GM19455 (cell line): ENCODE measurements around the gene TSPAN3.

Experiments used
- ATAC-seq: cut with Tn5 transposase; IDR thresholded peaks from one replicate; pipeline ENCODE4 v1.9.1; 2021; ENCODE audit not compliant: unreplicated experiment

TSPAN3 gene

DNA sequence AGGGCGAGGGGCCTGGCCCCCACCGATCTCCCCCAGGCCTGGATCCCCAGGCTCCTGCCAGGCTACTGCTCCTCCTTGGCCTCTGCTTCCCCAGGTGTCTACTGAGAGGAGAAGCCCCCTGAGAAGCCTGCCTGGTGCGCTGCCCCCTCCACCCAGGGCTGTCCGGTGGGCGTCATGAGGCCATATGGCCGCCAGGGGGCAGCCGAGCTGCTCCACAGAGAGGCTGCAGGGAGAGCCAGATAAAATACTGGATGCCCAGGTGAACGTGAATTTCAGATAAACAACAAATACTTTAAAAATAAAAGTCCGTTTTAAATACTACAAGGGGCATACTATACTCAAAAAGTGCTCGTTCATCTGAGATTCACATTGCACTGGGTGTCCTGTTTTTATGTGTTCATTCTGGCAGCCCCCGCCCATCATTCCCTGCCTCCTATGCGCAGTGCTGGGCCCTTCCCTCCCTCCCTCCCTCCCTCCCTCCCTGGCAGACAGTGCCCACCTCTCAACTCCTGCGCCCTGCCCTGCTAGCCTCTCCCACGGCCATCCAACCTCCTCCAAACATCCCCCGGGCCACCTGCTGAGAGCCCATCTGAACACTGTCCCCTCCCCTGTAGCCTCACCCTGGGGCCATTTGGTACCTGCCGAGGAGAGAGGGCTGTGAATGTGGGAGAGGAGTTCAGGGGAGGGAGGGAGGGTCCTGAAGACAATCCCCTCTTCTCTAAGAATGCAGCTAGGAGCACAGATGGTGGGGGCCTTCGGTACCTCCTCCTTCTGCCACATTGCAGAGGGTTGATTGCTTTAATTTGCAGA is 46.4 kb downstream of the TSPAN3 start:
- no peak for ATAC-seq

- ATAC-seq = no peak
Measured at GRCh38 chr15:77023576-77024272, 47.2 kb downstream of the TSPAN3 start.

DNA sequence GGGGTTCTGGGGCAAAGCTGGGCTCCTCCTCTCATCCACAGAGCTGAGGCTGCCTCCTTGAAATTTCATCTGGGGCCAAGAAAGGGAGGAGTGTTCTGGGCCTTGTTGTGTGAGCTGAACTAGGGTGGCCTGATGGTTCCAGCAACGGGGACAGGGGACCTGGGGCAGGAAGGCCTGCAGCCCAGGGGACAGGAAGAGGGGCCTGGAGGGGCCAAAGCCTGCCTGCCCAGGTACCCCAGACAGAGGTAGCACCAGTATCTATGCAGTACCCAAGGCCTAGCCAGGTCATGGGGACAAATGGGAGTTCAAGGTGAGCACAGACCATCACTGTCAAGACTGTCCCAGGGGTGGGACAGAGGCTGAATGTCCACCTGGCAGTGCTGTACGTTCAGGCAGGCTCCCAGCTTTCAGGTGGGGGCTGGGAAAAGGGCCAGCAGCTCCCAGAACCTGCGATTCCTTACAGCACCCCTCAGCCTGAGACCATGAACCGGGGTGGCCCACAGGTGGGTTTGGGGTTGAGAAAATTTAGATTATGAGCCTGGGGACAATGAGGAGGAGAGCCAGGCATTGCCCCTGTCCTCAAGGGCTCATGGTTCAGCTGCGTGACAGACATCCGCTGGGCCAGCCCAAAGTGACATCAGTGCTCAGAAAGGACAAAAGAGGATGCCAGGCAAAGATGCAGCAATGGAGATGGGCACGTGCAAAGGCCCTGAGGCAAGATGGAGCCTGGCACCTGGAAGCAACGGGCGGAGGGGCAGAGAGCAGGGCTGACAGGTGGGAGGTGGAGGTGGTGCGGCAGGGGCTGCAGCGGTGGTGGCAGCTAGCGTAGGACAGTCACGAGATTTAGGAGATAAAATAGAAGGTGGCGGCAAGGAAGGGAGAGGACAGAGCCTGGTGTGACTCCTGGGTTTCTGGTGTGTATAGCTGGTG is 48.0 kb downstream of the TSPAN3 start:
- ATAC-seq = no peak

- no peak for ATAC-seq
Measured at GRCh38 chr15:77021803-77022381, 49.0 kb downstream of the TSPAN3 start.

DNA sequence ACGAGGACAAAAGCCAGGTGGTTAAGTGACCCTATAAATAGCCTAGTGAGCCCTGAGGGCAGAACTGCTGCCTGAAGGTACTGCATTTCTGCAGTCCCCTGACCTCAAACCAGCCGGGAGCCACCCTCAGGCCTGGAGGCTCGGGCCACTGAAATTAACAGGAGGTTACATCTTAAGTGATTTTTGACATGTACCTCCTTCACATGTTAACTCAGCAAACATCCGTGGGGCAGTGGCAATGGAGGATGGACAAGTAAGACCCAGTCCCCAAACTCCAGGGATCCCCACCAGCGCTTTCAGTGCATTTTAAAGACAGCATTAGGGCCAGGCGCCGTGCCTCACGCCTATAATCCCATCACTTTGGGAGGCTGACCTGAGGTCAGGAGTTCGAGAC is 49.8 kb downstream of the TSPAN3 start:
- ATAC-seq = no peak

DNA sequence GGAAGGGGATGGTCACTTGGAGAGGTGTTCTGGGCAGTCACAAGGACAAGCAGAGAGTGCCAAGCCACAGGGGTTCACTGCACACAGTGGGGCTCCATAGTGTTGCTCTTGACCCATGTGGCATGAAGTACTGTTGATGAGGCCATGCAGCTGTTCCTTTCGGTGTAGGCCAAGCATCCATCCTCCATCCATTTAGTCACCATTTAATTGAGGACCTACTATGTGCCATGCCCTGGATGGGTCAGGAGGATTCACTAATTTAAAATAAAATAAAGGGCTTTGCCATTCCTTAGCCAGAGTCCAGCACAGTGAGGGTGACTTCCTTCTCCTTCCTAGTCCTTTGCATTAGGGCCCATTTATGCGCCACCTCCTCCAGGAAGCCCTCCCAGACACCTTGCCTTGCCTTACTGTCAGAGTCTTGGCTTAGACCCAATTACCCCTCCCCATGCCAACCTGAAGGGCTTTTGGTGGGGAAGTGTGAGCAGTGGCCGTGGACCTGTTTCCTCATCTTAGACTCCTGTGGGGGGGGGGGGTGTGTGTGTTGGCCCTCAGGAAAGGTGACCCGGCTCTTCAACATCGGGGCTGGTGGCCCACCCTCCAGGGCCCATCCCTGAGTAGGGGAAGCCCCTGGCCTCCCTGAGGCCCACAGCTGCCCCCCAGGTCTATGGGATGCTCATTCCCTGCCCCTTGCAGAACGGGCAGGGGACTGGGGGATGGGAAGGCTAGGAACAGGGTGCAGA is 50.4 kb downstream of the TSPAN3 start:
- ATAC-seq = no peak

DNA sequence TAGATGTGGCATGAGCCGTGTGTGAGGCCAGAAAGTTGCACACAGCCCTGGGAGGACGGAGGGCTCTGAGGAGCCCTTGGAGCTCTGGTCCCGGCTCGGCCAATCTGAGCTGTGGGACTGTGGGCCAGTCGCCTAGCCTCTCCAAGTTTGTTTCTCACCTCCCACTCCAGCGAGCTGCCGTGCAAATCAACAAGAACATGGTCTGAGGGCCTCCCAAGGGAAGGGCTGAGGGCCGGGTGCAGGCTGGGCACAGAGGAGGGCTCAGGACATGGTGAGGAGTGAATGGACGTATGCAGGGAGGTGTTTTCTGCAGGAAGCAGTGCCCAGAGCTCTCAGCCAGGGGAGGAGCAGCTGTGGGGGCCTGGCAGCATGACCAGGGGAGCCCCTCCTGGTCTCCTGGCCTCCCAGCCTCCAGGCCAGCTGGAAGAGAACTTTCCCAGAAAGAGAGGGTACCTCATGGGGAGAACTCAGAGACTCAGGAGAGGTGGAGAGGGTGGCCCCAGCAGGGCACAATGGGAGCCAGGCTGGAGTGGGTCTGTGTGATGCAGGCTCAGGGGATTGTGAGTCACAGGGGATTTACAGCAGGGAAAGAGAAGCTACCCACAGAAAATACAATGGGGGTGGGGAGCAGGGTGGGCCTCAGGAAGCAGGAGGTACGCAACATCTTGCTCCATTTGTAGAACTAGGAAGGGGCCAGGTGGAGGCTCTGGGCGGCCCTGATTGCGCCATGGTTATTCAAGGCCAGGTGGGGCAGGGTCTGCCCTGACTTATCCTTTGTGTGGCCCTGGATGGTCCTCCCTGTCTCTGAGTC is 51.2 kb downstream of the TSPAN3 start:
- ATAC-seq = no peak

GRCh38 chr15:77018796-77019505 is 52.0 kb downstream of the TSPAN3 start:
- ATAC-seq = no peak

GRCh38 chr15:77017761-77018720 is 52.9 kb downstream of the TSPAN3 start:
- ATAC-seq = no peak

DNA sequence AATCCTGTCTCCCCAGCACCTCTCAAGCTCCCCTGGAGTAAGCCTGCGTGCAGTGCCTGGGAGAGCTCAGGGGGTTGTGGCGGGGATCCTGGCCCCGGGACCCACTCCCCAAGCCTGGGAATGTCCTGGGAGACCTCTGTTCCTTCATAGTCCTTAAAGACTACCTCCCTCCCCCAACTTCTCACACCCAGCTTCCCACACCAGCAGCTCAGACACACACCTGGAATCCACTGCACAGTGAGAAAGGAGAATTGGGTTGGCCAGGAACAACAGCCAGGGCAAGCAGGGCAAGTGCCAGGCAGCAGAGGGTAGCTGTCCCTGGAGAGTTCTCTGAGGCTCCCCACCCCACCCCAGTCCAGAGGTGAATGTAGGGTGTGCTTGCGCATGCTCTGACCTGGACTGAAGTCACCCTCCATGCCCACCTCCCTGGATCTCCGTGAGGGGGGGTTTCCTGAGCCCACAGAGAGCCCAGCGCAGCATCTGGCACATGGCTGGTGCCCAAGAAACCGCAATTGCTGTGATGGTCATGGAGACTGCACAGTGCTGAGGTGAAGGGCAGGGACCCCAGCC is 53.7 kb downstream of the TSPAN3 start:
- no peak for ATAC-seq

DNA sequence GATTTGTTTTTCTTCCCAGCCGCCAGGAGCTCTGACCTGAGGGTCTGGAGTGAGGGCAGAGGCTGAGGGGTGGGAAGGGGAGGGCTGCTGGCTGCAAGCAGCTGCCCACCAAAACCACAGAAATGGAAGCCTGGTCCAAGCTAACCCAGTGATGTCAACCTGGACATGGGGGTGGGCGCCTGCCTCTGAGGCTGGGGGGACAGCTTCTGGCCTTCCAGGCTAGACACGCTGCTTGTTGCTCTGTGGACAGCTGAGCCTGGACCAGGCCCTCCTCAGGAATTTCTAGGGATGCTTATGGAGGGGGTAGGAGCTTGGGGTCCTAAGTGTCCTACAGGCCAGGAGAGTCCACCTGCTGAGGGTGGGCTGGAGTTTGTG is 54.6 kb downstream of the TSPAN3 start:
- no peak for ATAC-seq

- no peak for ATAC-seq
Measured at GRCh38 chr15:77015646-77016320, 55.1 kb downstream of the TSPAN3 start.

DNA sequence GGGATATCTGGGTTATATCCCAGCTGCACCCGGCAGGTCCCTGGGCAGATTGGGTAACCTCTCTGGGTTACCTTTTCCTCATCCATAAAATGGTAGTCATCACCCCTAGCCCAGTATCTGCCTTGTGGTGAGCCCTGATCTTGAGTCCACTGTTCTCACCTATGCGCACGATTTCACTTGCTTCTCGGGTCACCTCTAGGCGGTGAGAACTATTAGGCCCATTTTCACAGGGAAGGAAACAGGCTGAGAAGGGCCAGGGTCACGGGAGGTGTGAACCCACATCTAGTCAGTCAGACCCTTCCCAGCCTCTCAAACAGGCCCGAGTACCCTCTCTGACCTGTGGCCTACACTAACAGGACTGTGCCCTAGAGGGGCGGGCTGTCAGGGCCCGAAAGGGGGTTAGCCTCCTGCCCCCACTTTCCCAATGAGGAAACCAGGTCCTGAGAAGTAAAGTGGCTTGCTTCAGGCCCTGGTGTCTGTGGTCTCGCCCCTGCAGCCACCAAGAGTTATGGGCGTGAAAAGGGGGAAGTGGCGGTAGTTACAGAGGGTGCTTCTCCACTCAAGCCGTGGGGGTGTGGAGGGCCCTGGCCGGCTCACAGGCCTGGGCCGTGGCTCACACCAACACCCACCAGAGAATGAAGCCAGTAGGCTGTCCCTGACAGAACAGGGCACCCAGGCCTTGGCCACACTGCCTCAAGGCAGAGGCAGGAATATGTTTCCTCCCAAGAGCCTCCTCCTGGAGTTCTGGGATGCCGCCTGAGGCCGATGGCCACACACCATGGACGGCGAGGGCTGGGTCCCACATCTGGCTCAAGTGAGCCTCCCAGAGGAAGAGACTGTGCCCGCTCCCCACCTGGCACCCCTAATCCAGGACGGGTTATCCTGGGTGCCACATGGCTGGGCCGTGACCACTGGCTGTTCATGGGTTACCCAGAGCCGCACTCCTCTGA is 56.5 kb downstream of the TSPAN3 start:
- ATAC-seq = no peak

GRCh38 chr15:77013776-77014131 is 57.2 kb downstream of the TSPAN3 start:
- ATAC-seq = no peak

GRCh38 chr15:77012868-77013267 is 58.0 kb downstream of the TSPAN3 start:
- no peak for ATAC-seq
